HuH-7.5 (cell line): ENCODE results near the gene CST7.
"Not testable (repeated sequence)": the region's sequence is repeated elsewhere in the genome, so short reads cannot be mapped to it uniquely, and the experiment has no call there.

Source experiments
- DNase-seq: peaks from one replicate; pipeline ENCODE4 v3.0.0; 2011; ENCODE audit warnings: low spot score

CST7 gene

DNA sequence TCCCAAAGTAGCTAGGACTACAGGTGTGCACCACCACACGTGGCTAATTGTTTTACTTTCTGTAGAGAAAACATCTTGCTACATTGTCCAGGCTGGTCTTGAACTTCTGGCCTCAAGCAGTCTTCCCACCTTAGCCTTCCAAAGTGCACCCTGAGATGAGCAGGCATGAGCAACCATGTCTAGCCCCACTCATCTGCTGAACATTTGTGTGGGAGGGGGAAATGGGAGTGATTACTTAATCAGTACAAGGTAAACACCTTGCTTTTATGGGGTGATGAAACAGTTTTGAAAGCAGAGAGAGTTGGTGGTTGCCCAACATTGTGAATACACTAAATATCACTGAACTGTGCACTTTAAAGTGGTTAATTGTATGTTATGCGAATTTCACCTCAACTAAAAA is 38.2 kb downstream of the CST7 start:
- DNase-seq, result no peak

DNA sequence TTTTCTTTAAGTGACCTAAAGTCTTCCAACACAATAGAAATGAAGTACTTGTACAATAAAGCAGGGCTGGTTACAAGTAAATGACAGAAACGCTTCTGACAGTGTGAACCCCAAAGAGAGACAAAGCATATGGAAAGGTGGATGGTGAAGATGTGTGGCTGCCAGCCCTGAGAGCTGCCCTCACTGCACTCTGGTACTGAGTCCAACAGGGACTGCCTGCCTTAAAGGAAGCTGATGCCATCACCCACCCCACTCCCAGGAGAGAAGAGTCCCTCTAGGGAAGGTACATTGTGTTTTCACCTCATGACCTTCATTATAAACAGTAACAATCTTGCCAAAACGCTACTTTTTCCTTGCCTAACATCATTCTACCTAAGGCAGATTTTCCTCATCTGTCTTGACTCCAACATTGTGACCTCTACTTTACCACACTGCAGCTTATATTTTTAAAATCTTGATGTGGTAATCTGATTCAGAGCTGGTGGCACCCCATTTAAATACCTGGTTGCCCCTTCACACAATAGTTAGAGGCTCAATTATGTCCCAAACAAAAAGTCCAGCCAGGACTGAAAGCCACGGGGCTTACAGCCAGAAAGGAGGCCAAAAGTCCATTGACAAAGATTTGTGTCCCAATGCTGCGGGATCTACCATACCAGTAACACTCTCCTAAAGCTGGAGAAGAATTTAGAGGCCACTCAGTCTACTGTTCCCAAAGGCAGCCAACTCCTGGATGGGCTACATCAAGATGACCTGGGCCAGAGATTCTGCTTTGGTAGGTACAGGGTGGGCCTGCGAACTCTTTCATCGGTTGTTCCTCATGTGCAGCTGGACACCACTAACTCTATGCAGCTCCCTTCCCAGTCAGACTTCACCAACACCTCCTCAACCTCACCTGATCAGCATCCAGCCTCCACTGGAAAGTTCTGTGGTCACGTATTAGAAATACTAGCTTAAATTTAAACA is 39.1 kb downstream of the CST7 start:
- no peak for DNase-seq

DNA sequence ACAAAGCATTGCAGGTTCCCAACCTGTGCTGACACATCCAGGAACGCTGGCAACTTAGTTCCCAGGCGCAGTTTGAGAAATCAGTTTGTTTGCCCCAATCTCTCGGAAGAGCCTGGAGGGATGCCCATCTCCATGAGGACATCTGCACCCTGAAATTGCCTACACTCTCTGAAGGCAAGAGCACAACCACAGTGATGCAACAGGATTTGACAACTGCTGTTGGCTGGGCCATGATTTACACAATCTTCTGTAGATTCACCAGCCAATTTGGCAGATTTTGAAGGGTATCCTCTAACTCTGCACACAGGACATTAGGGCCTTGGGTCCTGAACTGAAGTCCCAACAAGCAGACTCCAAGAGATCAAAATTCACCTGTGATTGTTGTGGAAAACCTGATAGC is 40.1 kb downstream of the CST7 start:
- no peak for DNase-seq

DNA sequence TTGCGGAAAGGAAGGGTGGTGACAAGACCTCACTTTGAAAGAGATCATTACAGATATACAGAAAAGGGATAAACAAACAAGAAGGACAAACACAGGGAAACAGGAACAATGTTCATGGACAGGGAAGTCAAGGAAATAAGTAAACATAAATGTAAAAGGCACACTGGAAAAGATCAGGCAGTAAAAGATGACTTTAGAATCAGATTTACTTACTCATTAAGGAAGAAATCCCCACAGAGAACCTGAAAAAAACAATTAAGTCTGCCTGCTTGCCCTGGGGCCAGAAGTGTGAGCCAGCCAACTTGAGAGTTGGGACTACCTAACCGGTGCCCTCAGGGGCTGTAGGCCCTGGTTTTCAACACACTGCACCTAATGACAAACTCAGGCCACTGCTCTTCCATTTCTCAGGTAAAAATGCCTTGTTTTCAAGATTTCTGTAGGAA is 41.8 kb downstream of the CST7 start:
- no peak for DNase-seq

DNA sequence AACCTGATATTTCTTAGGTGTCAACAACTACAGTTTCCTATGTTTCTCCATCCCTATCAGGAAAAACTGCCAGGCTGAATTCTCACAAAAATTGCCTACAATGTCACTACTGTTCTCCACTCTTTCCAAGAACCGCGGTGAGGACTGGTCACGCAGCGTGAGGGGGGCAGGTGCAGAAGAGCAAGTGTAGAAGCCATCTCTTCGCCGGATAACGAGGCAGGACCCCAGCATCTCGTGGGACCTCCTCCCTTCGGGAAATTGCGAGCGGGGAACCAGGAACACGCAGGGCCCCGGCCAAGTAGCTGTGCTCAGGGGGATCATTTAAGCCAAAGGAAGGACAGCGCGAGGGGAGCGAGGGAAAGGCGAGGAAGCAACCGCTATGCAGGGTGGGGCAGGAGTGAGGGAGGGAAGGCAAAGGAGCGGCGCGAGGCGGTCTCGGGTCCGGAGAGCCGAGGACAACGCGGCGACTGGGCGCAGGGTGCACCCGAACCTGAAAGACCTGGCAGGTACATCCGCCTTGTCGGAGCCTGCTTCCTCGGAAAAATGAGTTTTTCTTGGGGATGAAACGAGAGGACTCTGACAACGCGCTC is 42.9 kb downstream of the CST7 start:
- DNase-seq, result peak; percentile 40

DNA sequence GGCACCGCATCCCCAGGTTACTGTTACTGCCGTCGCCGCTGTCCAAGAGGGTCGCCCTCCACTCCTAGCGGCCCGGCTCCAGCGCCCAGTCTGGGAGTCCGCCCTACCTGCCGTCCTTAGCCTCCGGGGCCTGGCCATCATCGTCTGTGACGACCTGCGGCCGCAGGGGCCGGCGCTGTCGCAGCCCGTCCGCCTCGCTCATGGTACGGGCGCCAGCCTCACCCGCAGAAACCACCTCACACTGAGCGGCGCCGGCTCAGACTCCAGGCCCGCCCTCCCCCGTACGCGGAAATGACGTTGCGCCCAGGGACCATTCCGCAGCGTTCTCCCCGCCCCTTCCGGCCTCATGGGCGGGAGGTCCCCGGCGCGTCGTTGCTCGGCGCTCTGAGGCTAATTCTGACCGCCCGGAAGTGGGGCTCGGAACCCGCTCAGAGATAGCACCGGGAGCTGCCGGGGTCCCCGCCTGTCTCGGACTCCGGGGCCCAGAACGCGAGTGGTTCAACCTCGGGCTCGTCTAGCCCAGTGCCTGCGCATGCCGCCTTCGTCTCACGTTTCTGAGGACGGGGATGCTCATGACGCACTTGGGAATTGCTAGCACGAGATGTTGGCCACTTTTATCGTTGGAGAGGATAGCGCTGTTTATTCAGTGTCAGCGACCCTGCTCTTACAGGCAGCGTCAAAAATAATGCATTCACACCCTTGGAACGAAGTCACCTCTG is 43.6 kb downstream of the CST7 start, which contains the start of gene APMAP:
Gene APMAP (minus strand): TSS at position 265 of the 719 bp plus-strand sequence. CDS start 63 bp downstream, at position 202.
- DNase-seq, result peak; percentile 96

DNA sequence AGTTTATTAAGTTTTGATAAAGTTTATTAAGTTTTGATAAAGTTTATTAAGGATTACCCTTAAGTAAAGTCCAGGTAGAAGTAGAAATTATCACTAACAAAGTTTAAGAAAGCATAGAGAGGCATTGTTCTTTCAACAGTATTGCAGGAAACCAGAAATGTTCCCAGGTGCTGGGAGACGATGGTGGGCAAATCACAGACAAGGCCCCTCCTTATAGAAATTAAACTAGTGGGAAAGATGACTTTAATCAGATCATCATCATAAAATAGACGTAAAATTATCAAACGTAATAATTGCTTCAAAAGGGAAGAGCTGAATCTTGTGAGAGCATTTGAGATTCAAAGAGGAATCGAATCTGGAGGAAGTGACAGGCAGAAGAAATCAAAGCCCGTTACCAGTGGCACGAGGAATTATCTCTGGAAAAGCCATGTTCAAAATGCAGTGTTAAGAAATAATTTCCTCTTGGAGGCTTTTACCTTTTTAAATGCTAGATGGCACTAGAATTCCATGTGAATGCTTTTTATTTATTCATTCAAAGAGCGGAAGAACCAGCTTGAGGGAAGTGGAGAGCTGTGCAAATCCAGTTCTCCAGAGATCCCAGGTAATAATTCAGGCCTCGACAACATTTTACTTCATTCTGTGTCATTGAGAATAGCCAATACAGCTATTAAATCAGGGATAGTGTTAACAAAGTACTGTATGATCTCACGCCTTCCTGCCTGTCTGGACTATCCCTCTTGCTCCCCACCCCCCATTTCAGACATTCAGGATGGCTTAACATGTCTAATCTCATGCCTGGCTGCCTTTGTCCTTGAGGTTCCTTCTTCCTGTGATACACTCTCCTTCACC is 44.5 kb downstream of the CST7 start:
- no peak for DNase-seq

DNA sequence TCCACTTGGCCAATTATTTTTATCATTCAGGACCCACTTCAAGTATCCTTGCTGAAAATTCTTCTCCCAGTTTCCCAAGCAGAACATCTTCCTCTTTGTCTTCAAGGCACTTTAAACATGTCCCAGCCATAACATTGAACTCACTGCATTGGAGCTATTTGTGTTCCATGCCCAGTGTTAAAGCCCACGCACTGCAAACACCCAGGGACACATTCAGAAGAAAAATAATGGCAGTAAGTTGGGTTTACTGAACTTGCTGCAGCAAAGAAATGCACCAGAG is 45.1 kb downstream of the CST7 start:
- DNase-seq, result no peak

DNA sequence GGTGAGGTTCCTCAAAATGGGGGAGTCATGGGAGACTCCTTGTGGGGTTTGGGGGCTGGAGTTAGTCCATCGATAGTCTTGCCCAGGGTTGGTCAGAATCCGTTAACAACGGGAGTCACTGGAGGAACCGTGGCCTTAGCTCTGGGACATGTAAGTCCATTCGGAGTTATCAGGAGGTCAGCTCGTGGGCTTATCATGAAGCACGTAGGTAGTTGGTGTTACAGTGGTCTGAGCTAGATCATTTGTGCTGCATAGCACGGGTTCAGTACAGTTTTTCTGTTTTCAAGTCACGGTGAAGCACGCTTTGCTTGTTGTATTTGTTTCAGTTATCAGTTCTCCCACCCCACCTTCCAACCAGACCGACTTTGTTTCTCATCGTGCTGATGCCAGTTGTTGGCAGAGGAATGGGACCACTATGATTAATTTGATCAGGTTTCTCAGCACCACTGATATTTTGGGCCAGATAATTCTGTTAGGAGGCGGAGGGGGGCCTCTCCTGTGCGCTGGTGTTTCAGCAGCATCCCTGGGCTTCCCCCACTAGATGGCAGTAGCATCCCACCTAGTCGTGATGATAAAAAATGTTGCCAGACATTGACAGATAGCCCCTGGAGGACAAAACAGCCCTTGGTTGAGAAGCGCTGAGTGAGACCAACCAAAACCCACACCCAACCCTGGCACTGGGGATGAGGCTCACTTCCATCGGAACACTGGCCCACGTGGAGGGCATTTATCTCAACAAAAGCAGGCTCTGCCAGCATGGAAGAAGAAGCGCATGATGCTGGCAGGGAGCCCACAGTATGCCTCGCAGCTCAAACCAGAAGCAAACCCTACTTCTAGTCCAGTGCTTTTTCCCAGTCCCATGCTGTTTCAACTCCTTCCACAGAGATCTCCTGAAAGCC is 45.6 kb downstream of the CST7 start:
- peak; percentile 85 for DNase-seq

DNA sequence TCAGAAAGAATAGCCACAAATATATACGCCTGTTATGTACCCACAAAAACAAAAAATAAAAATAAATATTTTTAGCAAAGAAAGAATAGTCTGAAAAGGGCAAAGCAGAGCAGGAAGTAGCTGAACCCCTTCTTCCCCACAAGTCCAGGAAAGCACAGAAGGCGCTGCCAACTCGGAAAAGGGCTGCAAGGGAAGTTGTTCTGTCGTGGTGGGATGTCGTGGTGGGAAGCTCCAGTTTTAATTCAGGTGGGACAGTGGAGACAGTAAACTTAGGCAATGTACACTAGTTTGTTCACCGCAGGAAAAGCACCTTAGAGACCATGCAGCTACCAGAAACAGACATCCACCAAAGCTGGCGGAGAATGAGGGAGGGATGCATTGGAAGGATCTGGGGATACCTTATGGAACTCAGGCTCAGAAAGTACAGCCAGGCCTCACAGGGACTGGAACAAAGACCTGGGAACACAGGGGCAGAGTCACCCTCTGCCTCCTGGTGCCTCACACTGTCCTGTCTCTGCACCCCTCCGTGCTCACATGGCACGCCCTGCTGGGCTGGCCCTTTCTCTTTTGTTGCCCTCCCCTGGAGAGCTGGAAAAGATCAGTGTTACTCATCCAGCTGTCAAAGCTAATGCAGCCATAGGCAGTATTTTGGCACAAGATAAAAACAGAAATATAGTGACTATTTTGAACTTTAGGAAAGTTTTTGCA is 46.8 kb downstream of the CST7 start:
- DNase-seq, result no peak

DNA sequence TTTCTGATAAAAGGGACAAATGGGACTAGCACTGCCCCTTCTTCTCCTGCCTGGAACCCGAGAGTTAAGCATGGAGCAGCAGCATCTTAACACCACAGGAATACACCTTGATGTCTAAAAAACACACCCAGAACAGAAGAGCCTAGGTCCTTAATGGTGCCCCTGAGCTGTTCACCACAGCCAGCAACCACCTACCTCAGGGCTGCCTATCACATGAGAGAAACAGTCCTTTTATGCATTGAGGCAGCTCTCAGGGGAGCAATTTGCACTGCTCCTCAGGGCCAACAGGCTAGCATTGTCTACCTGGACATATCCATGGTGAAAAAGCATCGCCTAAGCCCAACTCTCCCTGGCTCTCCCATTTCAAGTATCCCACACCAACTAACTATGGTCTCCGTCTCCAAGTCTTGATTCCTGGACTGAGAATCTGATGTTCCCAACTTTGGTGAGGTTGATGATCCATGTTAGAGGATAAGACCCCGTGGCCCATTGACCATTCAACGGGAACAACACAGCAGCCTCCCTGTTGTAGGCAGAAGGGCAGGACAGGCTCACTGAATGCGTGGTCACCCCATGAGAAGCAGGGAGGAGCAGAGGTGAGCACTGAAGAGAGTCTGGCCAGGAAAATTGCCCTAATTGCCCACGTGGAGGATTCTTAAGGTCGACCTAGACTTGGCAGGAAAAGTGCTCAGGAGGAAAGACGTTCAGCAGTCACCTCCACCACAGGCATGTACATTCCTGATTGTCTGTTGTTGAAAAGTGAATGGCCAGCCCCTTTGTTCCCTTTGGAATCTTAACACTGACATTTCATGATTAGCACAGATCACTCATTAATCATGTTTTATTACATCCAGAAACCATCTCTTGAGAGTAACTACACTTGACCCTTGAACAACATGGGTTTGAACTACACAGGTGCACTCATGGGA is 47.6 kb downstream of the CST7 start:
- DNase-seq, result no peak

DNA sequence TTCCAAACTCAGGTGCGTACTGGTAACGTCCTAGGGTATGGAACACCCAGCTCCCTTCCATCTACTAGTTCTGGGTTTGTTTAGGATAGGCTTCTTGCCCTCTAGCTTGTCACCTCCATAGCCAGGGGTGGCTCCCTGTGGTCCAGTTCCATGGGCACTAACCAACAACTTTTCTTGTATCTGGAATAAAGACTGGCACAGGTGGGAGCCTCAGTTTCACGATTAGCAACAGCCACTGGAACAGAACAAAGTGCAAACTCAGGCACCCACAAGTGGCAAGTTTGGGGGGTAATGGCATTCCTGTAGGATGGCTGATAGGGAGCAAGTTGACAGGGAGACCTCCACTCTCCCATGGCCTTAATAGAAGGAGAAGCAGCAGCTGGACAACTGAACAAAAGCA is 49.1 kb downstream of the CST7 start:
- no peak for DNase-seq

DNA sequence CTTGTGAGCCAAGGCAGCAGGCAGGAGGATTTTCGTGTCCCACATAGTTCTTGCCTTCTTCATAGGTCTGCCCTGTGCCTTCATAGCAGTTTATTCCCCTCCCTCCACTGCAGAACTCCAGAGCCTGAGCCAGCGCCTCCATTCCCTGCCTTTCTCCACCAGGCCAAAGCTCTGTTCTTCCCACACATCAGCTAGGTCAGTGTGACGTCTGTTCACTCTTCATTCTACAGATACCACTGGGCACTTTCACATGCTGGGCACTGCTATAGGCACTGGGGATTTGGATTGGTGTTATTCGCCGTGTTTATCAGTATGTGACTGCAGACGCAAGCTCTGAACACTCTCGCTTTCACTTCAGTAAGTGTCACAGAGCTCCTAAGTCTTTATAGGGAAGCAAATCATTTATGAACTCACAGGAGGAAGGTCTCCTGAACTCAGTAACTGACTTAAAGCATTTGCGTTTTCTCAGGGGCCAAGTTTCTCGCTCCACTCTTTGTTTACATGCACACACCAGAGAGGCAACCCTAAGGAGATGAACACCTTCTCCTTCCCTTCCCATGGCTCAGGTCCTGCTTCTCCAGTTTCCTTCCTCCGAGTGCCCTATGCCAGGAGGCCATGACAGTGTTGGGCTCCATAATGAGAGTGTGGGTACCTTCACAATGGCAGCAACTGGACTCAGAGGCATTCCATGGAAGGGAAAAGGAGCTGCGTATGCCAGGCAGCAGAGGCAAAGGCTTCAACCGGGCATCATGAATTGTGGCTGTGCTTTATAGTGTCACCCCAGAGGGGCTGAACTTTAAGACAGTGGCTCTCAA is 49.8 kb downstream of the CST7 start:
- DNase-seq, result no peak

DNA sequence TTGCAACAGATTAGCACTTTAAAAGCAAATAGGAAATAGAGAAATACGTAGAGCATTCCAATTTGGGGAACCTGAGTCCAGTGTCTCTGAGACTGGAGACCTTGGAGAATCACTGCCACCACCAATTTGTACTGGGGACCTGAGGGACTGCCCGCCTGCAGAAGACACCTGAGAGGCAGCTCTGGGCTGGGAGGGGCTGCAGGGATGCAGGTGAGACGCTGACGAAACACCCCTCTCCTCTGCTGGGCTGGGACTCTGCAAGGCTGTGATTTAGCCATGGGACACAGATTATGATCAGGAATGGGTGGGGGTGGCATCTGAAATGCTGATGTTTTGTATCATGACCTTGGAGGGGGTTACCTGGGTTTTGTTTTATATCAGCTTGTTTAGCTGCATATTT is 50.5 kb downstream of the CST7 start:
- no peak for DNase-seq

DNA sequence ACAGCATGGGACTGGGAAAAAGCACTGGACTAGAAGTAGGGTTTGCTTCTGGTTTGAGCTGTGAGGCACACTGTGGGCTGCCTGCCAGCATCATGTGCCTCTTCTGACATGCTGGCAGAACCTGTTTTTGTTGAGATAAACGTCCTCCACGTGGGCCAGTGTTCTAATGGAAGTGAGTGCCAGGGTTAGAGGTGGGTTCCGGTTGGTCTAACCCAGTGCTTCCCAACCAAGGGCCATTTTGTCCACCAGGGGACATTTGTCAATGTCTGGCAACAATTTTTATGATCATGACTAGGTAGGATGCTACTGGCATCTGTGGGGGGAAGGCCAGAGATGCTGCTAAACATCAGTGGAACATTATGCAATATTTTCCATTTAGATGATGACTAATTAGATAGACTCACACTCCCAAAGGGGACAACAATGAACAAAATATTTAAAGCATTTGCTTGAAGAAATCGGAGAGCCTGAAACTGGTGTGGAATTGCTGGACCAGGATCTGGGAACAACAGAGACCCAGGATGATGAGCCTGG is 51.3 kb downstream of the CST7 start:
- no peak for DNase-seq

DNA sequence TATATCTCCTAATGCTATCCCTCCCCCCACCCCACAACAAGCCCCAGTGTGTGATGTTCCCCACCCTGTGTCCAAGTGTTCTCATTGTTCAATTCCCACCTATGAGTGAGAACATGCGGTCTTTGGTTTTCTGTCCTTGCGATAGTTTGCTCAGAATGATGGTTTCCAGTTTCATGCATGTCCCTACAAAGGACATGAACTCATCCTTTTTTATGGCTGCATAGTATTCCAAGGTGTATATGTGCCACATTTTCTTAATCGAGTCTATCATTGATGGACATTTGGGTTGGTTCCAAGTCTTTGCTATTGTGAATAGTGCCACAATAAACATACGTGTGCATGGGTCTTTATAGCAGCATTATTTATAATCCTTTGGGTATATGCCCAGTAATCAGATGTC is 52.3 kb downstream of the CST7 start:
- not testable (repeated sequence) for DNase-seq

DNA sequence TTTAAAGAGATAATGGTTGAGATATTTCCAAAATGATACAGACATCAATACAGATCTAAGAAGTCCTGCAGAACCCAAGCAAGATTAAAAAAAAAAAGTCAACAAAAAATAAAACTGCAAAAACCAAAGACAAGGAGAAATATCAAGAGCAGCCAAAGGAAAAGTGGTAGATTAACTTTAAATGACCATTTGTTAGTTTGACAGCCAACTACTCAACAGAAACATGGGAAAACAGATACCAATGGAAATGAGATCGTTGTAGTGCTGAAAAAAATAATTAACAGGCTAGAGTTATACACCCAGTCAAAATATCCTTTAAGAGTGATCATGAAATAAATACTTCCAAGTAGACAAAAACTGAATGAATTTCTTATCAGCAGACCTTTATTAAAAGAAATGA is 53.9 kb downstream of the CST7 start:
- DNase-seq, result no peak

DNA sequence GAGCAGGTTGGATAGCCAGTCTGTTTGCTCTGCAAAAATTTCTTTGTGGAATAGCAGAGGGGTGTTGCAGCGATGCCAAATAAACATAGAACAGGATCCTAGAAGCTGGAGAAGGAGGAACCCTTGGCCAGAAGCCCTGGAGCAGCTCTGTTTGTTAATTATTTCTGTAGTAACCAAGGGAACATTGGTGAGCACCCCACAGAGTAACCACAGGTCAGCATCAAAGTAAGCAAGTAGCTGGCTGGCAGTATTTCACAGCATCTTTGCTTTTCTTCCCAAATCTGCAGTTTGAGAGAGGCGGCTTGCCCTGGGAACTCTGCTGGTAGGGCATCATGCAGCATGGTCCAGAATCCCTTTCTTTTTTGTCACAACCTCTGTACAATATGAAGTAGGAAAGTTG is 56.2 kb downstream of the CST7 start:
- no peak for DNase-seq
